Right renal pelvis (tissue), 4 donors: ENCODE results near the gene GPC3. TPM values are rescaled to one million over a fixed set of nuclear protein-coding genes. Genes with fewer than 3 reads are reported as not detected.
"Not testable (repeated sequence)": the region's sequence is repeated elsewhere in the genome, so short reads cannot be mapped to it uniquely, and the experiment has no call there.

Experiments used
- DNase-seq, 4 donors: peaks; one replicate each; pipeline ENCODE4 v3.0.0-alpha.2; 2013; ENCODE audit warnings: low read depth in 4 of 4, low spot score in 3 of 4, missing footprints in 1 of 4
- polyA plus RNA-seq, 4 donors: library from polyadenylated mRNA; unstranded; fragments of 120-200 nt; gene quantifications; one replicate each; pipeline ENCODE4 v1.2.1, GENCODE V29; 2013; ENCODE audit not compliant: insufficient read length in 4 of 4

Gene GPC3
- polyA plus RNA-seq, 4 donors: 1,095 to 1,238 (median 1,173) TPM

- no peak for DNase-seq
Measured at GRCh38 chrX:133542476-133542875, 442.9 kb downstream of the GPC3 start.

GRCh38 chrX:133541021-133541420 lies 444.4 kb downstream of the GPC3 start:
- DNase-seq: no peak

- DNase-seq: no peak
Measured at GRCh38 chrX:133538148-133538547, 447.2 kb downstream of the GPC3 start.

GRCh38 chrX:133537142-133537541 lies 448.3 kb downstream of the GPC3 start:
- DNase-seq: no peak

- DNase-seq: no peak
Measured at GRCh38 chrX:133535066-133535465, 450.3 kb downstream of the GPC3 start.

- DNase-seq: no peak
Measured at GRCh38 chrX:133534172-133534571, 451.2 kb downstream of the GPC3 start.

GRCh38 chrX:133533249-133533648 lies 452.1 kb downstream of the GPC3 start:
- no peak for DNase-seq

GRCh38 chrX:133530960-133531359 lies 454.4 kb downstream of the GPC3 start:
- DNase-seq: no peak

GRCh38 chrX:133529578-133529977 lies 455.8 kb downstream of the GPC3 start:
- DNase-seq: no peak

GRCh38 chrX:133527825-133528224 lies 457.6 kb downstream of the GPC3 start:
- DNase-seq: no peak

GRCh38 chrX:133527415-133527814 lies 458.0 kb downstream of the GPC3 start:
- no peak for DNase-seq

GRCh38 chrX:133526773-133527172 lies 458.6 kb downstream of the GPC3 start:
- not testable (repeated sequence) for DNase-seq

GRCh38 chrX:133523526-133523925 lies 461.9 kb downstream of the GPC3 start:
- no peak for DNase-seq

GRCh38 chrX:133523081-133523487 lies 462.3 kb downstream of the GPC3 start:
- no peak for DNase-seq

GRCh38 chrX:133516686-133517085 lies 468.7 kb downstream of the GPC3 start:
- DNase-seq: no peak

- no peak for DNase-seq
Measured at GRCh38 chrX:133514486-133514885, 470.9 kb downstream of the GPC3 start.

- no peak for DNase-seq
Measured at GRCh38 chrX:133513123-133513522, 472.3 kb downstream of the GPC3 start.

GRCh38 chrX:133511041-133511440 lies 474.4 kb downstream of the GPC3 start:
- no peak for DNase-seq

GRCh38 chrX:133497356-133497755 lies 488.0 kb downstream of the GPC3 start:
- DNase-seq: no peak

GRCh38 chrX:133495464-133496391 lies 489.7 kb downstream of the GPC3 start:
- DNase-seq: no peak

GRCh38 chrX:133493366-133493765 lies 492.0 kb downstream of the GPC3 start:
- no peak for DNase-seq

GRCh38 chrX:133490955-133491354 lies 494.4 kb downstream of the GPC3 start:
- DNase-seq: no peak
